Activated CD8-positive, alpha-beta memory T cell treated with anti-CD3 and anti-CD28 coated beads, Interleukin-2, amount 10 ng/mL, durations not matched to agents 7 days and 5 days (primary cell): Measurements from ENCODE around the gene PROC. TPM values are rescaled to one million over a fixed set of nuclear protein-coding genes. Genes with fewer than 3 reads are reported as not detected.

Experiments
- ATAC-seq: fragments of 150-1000 bp; cut with Tn5 transposase; one replicate; pipeline ENCODE4 v1.10.0; 2021; ENCODE audit warnings: moderate library complexity
- CTCF ChIA-PET: fragments of 350-600 bp; sonication (Branson Sonifier 250); formaldehyde crosslinking; loops from one replicate; lab custom pipeline; 2021; ENCODE audit warnings: antibody characterized with exemption; lab: Charles Lee
- DNase-seq: peaks from one replicate; pipeline ENCODE4 v3.0.0-alpha.2; 2020
- H3K27ac Mint-ChIP-seq: one replicate; pipeline ENCODE4 v1.8.0; 2021; ENCODE audit warnings: mild to moderate bottlenecking, mixed read lengths
- H3K27me3 Mint-ChIP-seq: one replicate; pipeline ENCODE4 v1.8.0; 2021; ENCODE audit warnings: mixed read lengths
- H3K36me3 Mint-ChIP-seq: one replicate; pipeline ENCODE4 v1.8.0; 2021; ENCODE audit warnings: mild to moderate bottlenecking, mixed read lengths
- H3K4me1 Mint-ChIP-seq: one replicate; pipeline ENCODE4 v1.8.0; 2021; ENCODE audit warnings: mixed read lengths
- H3K4me3 Mint-ChIP-seq: one replicate; pipeline ENCODE4 v1.8.0; 2021; ENCODE audit warnings: mild to moderate bottlenecking, moderate library complexity, mixed read lengths
- H3K9me3 Mint-ChIP-seq: one replicate; pipeline ENCODE4 v1.8.0; 2022; ENCODE audit warnings: low read depth, mixed read lengths
- total RNA-seq, 2 experiments: library from RNA; stranded (reverse); gene quantifications; one replicate each; pipeline ENCODE4 v1.2.3, GENCODE V29; 2021

Gene PROC
- total RNA-seq, 2 experiments from 2014 or later, result 0.30 TPM; not detected in 1

DNA sequence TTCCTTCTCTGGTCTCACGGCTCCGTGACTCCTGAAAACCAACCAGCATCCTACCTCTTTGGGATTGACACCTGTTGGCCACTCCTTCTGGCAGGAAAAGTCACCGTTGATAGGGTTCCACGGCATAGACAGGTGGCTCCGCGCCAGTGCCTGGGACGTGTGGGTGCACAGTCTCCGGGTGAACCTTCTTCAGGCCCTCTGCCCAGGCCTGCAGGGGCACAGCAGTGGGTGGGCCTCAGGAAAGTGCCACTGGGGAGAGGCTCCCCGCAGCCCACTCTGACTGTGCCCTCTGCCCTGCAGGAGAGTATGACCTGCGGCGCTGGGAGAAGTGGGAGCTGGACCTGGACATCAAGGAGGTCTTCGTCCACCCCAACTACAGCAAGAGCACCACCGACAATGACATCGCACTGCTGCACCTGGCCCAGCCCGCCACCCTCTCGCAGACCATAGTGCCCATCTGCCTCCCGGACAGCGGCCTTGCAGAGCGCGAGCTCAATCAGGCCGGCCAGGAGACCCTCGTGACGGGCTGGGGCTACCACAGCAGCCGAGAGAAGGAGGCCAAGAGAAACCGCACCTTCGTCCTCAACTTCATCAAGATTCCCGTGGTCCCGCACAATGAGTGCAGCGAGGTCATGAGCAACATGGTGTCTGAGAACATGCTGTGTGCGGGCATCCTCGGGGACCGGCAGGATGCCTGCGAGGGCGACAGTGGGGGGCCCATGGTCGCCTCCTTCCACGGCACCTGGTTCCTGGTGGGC lies 10.0 kb downstream of the PROC start:
- Mint-ChIP-seq H3K36me3 (no peaks in the 10 kb centered on the region), H3K27me3 (peaks cover 20% of the 10 kb centered on the region), H3K4me3 (no peak overlapping the region), H3K4me1 (peaks cover 3% of the 10 kb centered on the region), H3K27ac (no peak overlapping the region), H3K9me3 (no peaks in the 10 kb centered on the region)
- CTCF ChIA-PET, result no interaction called here
- DNase-seq (no peak), ATAC-seq (no peak)

DNA sequence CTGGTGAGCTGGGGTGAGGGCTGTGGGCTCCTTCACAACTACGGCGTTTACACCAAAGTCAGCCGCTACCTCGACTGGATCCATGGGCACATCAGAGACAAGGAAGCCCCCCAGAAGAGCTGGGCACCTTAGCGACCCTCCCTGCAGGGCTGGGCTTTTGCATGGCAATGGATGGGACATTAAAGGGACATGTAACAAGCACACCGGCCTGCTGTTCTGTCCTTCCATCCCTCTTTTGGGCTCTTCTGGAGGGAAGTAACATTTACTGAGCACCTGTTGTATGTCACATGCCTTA lies 10.5 kb downstream of the PROC start:
- Mint-ChIP-seq H3K4me3 (no peak overlapping the region), H3K36me3 (no peaks in the 10 kb centered on the region), H3K4me1 (peaks cover 3% of the 10 kb centered on the region), H3K27me3 (peaks cover 15% of the 10 kb centered on the region), H3K9me3 (no peaks in the 10 kb centered on the region), H3K27ac (no peak overlapping the region)
- CTCF ChIA-PET, result no interaction called here
- no peak for DNase-seq
- no peak for ATAC-seq

DNA sequence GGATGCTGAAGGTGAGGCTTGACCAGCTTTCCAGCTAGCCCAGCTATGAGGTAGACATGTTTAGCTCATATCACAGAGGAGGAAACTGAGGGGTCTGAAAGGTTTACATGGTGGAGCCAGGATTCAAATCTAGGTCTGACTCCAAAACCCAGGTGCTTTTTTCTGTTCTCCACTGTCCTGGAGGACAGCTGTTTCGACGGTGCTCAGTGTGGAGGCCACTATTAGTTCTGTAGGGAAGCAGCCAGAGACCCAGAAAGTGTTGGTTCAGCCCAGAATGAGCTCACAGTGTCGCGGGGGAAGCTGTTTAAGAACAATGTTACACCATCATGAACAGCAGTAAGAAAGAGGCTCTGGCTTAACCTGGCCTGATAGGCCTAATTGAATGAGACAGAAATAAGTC lies 11.1 kb downstream of the PROC start:
- DNase-seq (no peak), ATAC-seq (no peak)
- CTCF ChIA-PET, result interaction anchor here (1.0 kb wide), 1 partner anchor 15 kb away, joined by 5 read pairs; no protein-coding TSS in a partner anchor
- Mint-ChIP-seq H3K4me1 (no peaks in the 10 kb centered on the region), H3K36me3 (no peaks in the 10 kb centered on the region), H3K27me3 (peaks cover 9% of the 10 kb centered on the region), H3K4me3 (no peak overlapping the region), H3K9me3 (no peaks in the 10 kb centered on the region), H3K27ac (no peak overlapping the region)

DNA sequence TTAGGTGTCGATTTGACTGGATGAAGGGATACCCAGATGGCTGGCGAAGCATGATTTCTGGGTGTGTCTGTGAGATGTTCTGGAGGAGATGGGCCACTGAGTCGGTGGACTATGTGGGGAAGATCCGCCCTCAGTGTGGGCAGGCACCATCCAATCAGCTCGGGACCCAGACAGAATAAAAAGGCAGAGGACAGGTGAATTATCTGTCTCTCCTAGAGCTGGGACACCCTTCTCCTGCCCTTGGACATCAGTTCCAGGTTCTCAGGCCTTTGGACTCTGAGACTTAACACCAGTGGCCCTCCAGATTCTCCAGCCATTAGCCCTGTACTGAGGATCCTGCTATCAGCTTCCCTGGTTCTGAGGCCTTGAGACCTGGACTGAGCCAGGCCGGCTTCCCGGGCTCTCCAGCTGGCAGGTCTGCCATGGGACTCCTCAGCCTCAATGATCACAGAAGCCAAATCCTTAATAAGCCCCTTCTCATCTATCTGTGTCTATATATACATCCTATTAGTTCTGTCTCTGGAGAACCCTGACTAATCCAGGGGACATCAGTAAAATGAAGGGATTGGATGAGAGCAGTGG lies 11.7 kb downstream of the PROC start:
- no peaks in the 10 kb centered on the region for H3K4me1 Mint-ChIP-seq
- no peaks in the 10 kb centered on the region for H3K9me3 Mint-ChIP-seq
- H3K27ac Mint-ChIP-seq, result no peak overlapping the region
- DNase-seq (no peak), ATAC-seq (no peak)
- CTCF ChIA-PET, result interaction anchor here (1.0 kb wide), 1 partner anchor 15 kb away, joined by 5 read pairs; no protein-coding TSS in a partner anchor
- no peak overlapping the region for H3K4me3 Mint-ChIP-seq
- no peaks in the 10 kb centered on the region for H3K36me3 Mint-ChIP-seq
- H3K27me3 Mint-ChIP-seq, result peaks cover 6% of the 10 kb centered on the region

DNA sequence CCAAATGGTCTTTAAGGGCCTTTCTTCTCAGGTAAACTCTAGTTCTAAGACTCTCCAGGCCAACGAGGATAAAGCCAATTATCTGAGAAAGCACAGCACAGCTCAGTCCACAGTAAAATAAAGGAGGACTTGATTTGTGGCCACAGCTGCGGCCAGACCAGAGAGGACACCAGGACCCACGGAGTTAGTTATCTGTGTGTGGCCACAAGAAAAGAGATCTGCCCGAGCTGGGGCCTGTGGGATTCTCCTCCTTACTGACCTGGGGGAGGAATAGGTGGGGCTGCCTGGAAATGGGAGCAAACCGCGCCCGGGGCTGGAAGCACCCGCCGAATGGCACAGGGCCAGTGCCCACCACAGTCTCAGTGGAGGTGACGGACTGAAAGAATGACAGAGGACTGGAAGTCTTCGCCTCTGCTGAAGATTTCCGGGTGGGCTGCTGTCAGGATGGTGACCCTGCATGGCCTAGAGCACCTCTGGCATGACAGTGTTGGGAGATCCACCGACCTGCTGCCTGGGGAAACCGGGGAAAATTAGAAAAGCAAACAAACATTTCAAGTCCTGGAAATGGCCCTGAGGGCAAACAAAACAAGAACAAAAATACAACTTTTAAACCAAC lies 13.3 kb downstream of the PROC start:
- Mint-ChIP-seq H3K4me1 (no peaks in the 10 kb centered on the region), H3K36me3 (no peaks in the 10 kb centered on the region), H3K4me3 (no peak overlapping the region), H3K27ac (no peak overlapping the region), H3K9me3 (no peaks in the 10 kb centered on the region), H3K27me3 (peaks cover 2% of the 10 kb centered on the region)
- CTCF ChIA-PET, result no interaction called here
- ATAC-seq (no peak), DNase-seq (no peak)

DNA sequence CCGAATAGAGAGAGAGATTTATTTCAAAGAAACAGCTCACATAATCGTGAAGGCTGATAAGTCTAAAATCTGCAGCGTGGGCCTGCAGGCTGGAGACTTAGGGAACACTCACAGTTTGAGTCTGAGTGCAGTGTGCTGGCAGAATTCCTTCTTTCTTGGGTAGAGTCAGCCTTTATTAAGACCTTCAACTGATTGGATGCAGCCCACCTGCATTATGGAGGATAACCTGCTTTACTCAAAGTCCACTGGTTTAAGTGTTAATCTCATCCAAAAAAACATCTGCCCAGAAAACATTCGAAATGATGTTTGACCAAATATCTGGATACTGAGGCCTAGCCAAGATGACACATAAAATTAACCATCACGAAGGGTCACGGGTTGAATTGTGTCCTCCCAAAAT lies 16.3 kb downstream of the PROC start:
- no peaks in the 10 kb centered on the region for H3K9me3 Mint-ChIP-seq
- H3K36me3 Mint-ChIP-seq, result no peaks in the 10 kb centered on the region
- H3K4me3 Mint-ChIP-seq, result no peak overlapping the region
- CTCF ChIA-PET, result no interaction called here
- ATAC-seq (no peak), DNase-seq (no peak)
- H3K4me1 Mint-ChIP-seq, result no peaks in the 10 kb centered on the region
- no peak overlapping the region for H3K27ac Mint-ChIP-seq
- peaks cover 2% of the 10 kb centered on the region for H3K27me3 Mint-ChIP-seq

DNA sequence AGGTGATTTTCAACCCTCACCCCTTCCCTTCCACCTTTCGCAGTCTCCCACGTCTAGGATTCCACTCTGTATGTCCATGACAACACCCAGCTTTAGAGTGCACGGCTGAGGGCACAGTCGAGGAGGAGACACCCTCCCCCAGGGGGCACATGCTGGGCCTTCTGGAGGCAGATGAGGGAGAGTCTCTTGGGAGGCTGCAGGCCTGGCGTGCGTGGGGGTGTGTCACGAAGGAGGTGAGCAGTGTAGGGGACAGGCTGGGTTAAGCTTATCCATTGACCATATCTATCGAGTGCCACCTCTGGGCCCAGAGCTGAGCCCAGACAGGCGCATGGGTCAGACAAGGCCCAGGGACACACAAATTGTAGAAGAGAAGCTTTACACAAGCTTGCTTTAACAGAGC lies 18.8 kb downstream of the PROC start:
- ATAC-seq, result no peak
- no peak overlapping the region for H3K4me3 Mint-ChIP-seq

DNA sequence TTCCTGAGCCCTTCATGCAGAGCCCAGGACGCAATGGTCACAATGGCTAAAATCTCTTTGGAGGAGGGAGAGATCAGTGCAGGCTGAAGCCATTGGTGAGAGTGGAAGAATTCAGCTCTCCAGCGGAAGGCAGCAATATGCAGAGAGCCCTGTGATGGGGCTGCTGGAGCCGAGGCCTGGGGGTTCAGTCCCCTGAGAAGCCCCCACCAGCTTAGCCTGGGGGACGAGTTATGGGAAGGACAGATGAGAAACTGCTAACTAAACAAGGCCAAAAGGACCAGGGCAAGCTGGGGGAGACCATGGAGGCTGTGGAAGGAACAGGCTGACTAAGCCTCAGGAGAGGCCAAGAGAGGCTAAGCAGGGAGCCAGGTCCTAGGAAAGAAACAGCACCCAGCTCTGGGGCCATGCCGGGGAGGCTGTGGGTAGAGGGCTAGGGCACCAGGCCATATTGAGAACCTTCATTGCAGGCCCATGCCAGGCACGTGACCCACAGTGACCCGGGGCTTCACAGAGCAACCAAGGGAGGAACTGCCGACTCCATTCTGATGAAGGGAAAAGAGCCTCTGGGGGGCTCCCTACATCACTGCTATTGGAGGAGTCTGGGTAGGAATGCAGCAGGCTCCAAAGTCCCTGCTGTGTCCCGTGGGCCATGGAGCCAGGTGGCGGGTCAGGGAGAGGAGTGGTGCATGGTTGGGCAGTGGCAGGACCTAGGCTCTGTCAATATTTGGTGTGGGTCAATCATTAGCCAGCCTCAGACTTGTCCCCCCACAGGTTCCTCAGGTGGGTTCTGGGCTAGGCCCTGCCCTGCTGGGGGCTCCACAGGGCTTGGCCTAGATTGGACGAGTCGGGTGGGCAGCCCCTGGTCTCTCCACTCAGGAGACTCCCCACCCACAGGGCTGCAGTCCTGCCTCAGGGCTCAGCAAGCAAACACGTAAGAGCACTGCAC lies 19.8 kb downstream of the PROC start:
- no peak overlapping the region for H3K27ac Mint-ChIP-seq
- no peak overlapping the region for H3K4me3 Mint-ChIP-seq
- H3K9me3 Mint-ChIP-seq, result peaks cover 2% of the 10 kb centered on the region
- peaks cover 1% of the 10 kb centered on the region for H3K36me3 Mint-ChIP-seq
- H3K4me1 Mint-ChIP-seq, result no peaks in the 10 kb centered on the region
- DNase-seq, result no peak
- CTCF ChIA-PET, result no interaction called here
- ATAC-seq, result no peak
- H3K27me3 Mint-ChIP-seq, result peaks cover 7% of the 10 kb centered on the region

More for the DNA sequence above, 18.8 kb downstream of the PROC start:
- Mint-ChIP-seq H3K27ac (no peak overlapping the region), H3K4me1 (no peaks in the 10 kb centered on the region), H3K27me3 (peaks cover 4% of the 10 kb centered on the region), H3K36me3 (no peaks in the 10 kb centered on the region), H3K9me3 (peaks cover 1% of the 10 kb centered on the region)
- no peak for DNase-seq
- CTCF ChIA-PET, result no interaction called here

DNA sequence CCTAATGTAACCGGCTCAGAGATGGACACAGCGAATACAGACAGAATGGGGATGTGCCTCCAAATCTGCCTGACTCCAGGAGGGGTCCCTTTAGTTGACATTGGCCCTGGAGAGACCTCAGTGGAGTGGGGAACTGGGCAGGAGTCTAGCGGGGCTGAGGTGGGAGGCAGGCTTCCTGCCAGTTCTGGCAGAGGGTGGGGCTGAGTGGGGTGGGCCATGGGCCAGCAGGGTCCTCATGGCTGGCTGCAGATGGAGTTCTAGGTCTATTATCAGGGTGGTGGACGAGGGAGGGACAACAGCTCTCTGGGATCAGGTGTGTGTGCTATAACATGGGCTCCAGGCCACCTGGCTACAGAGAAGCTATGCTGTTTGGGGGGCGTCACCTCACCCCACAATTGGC lies 21.1 kb downstream of the PROC start:
- Mint-ChIP-seq H3K9me3 (peaks cover 2% of the 10 kb centered on the region), H3K36me3 (peaks cover 1% of the 10 kb centered on the region), H3K4me3 (no peak overlapping the region), H3K27me3 (peaks cover 7% of the 10 kb centered on the region), H3K27ac (no peak overlapping the region), H3K4me1 (no peaks in the 10 kb centered on the region)
- ATAC-seq (no peak), DNase-seq (no peak)
- CTCF ChIA-PET, result no interaction called here

DNA sequence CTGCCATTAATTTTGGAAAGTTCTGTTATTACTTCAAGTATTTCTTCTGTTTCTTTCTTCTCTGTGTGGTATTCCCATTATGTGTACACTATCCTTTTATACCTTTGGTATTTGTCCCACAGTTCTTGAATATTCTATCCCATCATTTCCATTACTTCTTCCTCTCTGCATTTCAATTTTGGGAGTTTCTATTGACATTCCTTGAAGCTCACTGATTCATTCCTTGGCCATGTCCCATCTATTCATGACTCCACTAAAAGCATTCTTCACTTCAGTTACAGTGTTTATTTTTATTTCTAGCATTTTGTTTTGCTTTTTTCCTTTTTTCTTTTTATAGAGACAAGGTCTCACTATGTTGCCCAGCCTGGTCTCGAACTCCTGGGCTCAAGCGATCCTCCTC lies 30.3 kb downstream of the PROC start:
- CTCF ChIA-PET, result no interaction called here
- Mint-ChIP-seq H3K4me3 (no peak overlapping the region), H3K27me3 (peaks cover 25% of the 10 kb centered on the region), H3K27ac (no peak overlapping the region), H3K9me3 (peaks cover 3% of the 10 kb centered on the region), H3K36me3 (peaks cover 4% of the 10 kb centered on the region), H3K4me1 (no peaks in the 10 kb centered on the region)
- DNase-seq (no peak), ATAC-seq (no peak)

DNA sequence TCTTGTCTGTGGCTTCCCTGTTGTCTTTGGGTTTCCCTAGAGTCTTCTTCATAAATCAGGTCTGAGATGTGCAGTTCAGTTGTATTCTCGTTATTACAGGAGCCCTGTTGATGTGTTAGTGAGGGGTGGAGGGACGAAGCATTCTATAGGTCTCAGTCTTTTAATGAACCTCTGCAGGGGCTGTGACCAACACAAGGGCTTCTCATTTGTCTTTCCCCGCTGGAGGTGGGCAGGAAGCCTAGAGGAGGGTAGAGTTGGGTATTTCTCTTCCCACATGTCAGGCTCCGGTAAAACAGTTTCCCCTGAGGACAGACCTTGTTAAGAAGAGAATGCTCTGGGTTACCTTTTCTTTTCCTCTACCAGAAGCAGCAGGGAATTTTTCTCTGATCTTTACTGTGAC lies 31.2 kb downstream of the PROC start:
- Mint-ChIP-seq H3K27me3 (peaks cover 25% of the 10 kb centered on the region), H3K4me1 (no peaks in the 10 kb centered on the region), H3K27ac (no peak overlapping the region), H3K4me3 (no peak overlapping the region), H3K9me3 (peaks cover 3% of the 10 kb centered on the region), H3K36me3 (peaks cover 4% of the 10 kb centered on the region)
- DNase-seq, result no peak
- ATAC-seq, result no peak
- CTCF ChIA-PET, result no interaction called here

DNA sequence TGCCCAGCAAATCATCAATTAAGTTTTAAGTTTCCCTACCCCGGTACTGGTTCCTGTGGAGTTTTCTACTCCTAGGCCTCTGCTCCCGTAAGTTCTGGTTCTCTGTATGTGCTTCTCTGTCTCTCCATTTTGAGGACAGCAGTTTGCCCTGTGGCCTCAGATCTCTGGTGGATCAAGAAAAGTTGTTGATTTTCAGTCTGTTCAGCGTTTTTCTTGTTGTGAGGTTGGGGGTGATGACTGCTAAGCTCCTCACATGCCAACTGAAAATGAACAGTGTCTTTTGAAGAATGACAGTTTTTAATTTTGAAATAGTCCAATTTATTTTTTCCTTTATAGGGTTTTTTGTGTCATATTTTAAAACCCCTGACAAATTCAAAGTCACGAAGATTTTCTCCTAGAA lies 31.7 kb downstream of the PROC start:
- Mint-ChIP-seq H3K4me3 (no peak overlapping the region), H3K9me3 (peaks cover 2% of the 10 kb centered on the region), H3K4me1 (no peaks in the 10 kb centered on the region), H3K36me3 (peaks cover 4% of the 10 kb centered on the region), H3K27me3 (peaks cover 24% of the 10 kb centered on the region), H3K27ac (no peak overlapping the region)
- ATAC-seq, result no peak
- CTCF ChIA-PET, result interaction anchor here (1.8 kb wide), 1 partner anchor 30 kb away, joined by 5 read pairs; no protein-coding TSS in a partner anchor
- DNase-seq, result no peak

DNA sequence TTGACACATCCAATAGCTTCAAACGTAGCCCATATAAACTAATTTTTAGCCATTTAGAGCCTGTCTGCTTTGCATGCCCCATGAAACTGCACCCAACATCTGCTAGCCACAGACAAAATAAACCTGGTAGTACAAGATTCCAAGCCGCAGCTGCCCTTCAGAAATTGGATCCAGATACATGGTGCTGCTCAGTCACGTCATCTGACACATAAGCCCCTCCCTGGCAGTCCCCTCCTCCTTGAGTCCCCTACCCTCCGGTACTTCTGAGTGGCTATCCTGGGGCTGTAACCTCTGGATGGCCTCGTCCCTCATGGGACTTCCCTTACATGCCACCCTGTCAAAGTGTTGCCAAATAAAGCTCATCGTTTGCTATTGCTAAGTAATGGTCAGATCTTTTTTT lies 33.8 kb downstream of the PROC start:
- peaks cover 1% of the 10 kb centered on the region for H3K36me3 Mint-ChIP-seq
- H3K9me3 Mint-ChIP-seq, result no peaks in the 10 kb centered on the region
- peaks cover 9% of the 10 kb centered on the region for H3K4me1 Mint-ChIP-seq
- H3K4me3 Mint-ChIP-seq, result no peak overlapping the region
- CTCF ChIA-PET, result interaction anchor here (1.8 kb wide), 1 partner anchor 28 kb away, joined by 5 read pairs; no protein-coding TSS in a partner anchor
- ATAC-seq, result no peak
- H3K27ac Mint-ChIP-seq, result no peak overlapping the region
- no peak for DNase-seq
- H3K27me3 Mint-ChIP-seq, result peaks cover 16% of the 10 kb centered on the region
